Retinal pigment epithelial cell (primary cell): Measurements from ENCODE around the gene SPOCK2.

Experiments used
- DNase-seq: peaks from one replicate; pipeline ENCODE4 v3.0.0-alpha.2; 2010; ENCODE audit warnings: low read depth
- H3K4me3 ChIP-seq: 2 replicates; pipeline ENCODE4 v1.5.1; 2011; ENCODE audit warnings: mild to moderate bottlenecking, low read length, control low read depth, moderate library complexity
- CTCF ChIP-seq: conservative IDR thresholded peaks from 2 replicates; pipeline ENCODE4 v1.5.1; 2011; ENCODE audit warnings: low read depth, low read length, control low read depth, inconsistent platforms

SPOCK2 gene

DNA sequence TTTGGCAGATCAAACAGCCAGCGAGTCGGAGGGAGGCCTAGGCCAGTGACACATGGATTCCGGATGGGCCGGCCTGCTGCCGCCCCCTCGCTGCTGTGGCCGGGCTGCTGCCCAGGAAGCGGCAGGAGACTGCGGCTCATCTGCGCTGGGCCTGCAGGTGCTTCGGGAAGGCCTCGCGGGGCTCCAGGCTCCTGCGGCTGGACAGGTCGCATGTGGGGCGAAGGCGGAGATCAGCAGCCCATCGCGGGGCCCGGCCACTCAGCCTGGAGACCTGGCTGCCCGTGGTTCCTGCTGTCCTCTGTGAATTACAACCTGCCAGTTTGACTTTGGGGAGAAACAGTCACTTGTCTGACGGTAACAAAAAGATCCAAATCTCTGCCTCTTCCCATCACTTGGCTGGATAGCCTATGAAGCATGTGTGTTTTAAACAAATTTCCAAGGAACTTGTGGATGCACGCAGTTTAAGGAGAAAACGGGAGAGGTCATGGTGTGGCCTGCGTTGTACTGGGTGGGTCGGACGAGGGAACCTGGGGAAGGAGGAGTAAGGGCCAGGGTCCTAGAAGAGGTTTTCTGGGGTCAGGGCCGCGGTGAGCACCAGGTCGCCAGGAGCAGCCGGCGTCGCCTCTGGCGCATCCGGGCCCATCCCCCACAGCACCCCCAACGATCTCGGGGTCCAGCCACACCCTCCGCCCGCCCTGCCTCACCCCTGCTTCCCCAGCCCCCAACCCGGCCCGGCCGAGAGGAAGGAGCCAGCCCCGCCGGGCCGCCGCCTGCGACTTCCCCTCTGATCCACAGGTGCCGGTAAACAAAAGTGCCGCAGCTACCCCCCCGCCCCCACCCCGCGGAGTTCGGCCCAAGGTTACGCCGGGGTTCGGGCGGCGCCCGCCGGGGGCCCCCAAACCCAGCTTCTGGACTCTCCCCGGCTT lies 1.6 kb downstream of the SPOCK2 start:
- no peak for TF ChIP-seq CTCF
- DNase-seq: no peak
- H3K4me3 ChIP-seq: no peak overlapping the region

DNA sequence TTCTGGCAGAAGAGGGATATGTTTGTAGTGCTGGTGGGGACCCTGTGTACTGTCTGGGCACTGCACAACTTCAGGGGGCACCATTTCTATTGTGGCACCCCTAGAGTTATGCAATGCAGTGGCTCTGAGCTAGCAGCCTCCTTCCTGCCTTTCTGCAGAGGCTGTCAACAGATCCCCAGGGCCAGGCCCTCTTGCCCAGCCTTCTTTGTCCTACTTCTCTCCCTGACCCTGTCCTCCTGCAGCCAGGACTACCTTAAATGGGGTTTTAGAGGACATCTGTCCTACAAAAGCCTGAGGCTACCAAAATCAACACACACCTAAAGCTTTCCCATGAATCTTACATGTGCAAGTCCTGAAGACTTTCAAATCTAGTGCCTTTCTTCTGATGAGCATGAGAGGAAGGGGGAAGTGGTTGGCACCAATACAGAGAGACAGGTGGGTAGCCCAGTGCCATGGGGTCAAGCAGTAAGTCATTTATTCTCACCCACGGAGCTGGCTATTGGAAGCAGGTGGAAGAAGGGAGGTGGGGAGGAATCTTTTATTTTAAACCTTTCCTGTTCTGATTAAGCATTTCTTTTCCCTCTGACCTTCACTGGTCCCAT lies 2.4 kb downstream of the SPOCK2 start:
- no peak overlapping the region for H3K4me3 ChIP-seq

DNA sequence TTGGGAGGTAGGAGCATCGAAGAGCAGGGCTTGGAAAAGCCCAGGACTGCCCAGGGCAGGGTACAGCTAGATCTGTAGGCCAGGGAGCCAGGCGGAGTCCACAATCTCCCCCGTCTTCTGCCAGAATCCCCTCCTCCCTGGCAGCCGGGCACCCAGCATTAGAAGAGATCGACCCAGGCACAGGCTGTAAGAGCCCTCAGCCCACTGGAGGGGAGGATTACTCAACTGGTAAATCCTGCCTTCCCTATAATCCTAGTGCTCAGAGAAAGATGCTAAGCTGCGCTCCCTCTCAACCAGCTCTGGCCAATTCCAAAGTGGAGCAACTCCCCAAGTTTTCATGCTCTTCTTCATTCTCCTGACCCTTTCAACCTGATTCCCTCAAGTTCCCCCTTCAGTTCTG lies 3.2 kb downstream of the SPOCK2 start:
- no peak for TF ChIP-seq CTCF
- H3K4me3 ChIP-seq: no peak overlapping the region
- peak; percentile 15 for DNase-seq

More for the DNA sequence above, 2.4 kb downstream of the SPOCK2 start:
- no peak for TF ChIP-seq CTCF
- no peak for DNase-seq

DNA sequence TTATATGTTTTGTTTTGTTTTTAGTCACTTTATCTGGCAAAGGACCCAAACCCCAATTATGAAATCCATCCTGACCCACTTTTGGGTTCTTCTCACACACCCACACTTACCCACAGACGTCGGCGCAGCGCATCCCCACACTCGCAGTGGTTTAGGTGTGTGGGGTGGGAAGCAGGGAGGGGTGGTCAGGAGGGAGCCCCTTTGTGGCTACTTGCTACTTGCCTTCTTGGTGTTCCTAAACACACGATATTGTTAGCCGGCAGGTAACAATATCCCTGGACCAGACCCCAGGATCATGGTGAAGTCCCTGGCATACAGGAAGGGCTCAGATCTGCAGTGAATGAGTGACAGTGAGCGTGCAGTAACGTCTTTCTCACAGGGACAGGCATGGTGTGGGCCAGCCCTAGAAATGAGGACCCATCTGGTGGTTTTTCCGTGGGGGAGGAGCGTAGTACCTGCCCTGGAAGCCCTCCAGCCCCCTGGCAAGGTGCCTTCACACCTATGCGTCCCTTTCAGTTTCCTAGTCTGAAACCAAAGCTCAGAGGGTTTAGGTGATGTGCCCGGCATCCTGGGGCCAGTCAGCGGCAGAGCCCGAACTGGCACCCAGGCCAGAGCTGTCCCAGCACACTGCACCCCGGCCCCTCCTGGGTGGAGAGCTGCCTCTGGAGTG lies 4.4 kb downstream of the SPOCK2 start:
- H3K4me3 ChIP-seq: no peak overlapping the region
- TF ChIP-seq CTCF: no peak
- no peak for DNase-seq

DNA sequence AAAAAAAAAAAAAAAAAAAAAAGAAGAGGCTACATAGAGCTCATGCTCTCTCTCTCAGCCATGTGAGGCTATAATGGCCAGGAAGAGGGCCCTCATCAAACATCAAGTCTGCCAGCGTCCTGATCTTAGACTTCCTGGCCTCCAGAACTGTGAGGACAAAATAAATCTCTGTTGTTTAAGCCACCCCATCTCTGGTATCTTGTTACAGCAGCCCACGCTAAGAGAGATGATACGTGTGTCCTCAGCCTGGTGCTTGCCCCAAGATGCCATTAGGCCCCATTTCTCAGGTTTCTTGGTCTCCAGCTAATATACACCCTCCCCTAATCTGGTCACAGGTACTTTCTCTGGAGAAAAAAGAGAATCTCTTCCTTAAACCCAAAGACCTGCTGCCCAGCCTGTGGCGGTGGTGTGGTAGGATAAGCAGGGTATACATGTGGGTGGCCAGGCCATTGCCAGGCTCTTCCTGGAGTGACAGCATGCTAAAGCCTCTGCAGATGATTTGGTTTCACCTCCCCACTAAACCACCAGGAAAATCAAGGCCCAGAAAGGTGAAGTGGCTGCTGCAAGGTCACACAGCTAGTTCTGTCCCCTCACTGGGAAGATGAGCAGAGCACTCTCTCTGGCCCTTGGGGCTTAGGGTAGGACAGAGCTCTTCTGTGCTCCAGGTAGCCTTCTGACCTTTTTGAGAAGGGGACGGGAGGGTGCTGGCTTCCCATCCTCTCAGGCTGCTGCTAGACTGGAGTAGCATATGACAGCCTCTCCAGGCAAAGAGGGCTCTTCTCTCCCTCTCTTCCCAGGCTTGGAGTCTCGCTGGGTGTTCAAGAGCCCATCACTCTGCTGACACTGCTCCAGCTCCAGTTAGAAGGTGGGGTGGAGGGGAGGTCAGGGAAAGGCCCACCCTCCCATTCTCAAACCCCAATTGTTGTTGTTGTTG lies 5.2 kb downstream of the SPOCK2 start:
- DNase-seq: no peak
- no peak for TF ChIP-seq CTCF
- H3K4me3 ChIP-seq: no peak overlapping the region

DNA sequence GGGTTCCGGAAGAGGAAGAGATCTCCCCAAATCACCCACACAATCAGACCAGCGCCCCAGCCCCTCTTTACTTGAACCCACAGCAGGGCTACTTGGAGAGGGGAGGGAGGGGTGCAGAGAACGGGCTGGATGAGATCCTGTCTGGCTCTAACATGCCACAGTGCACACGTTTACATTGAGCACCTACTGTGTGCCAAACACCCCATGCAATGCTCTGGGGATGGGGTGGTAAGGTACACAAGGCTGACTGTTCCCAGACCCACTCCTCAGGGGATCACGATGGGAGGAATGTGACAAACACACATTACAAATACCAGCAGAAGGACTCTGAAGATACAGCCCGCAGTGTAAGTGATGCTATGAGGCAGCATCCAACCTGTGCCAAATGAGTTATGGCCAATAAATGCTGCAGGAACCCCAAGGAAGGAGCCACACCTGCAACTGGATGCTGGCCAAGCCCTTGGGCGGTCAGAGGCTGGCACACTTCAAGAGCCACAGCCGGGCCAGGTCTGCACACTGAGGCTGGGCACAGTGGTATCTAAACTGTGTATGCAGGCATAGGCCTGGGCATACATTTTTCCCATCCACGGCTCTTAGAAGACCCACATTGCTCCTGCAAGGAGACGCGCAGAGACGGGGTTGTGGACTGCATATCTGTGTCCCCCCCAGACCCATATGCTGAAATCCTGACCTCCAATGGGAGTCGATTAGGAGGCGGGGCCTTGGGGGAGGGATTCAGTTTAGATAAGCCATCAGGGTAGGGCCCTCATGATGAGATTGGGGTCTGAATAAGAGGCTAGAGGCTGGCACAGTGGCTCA lies 6.4 kb downstream of the SPOCK2 start:
- DNase-seq: no peak
- no peak overlapping the region for H3K4me3 ChIP-seq
- no peak for TF ChIP-seq CTCF
